Thyroid gland (tissue), 4 donors: ENCODE results near the gene PTPRT.

ENCODE experiments used
- CTCF ChIP-seq, 6 experiments: fragments of 200-600 bp in 3 of 6; fragments of 450-650 bp in 3 of 6; sonication (generic) in 3 of 6; IDR thresholded peaks; one replicate each; pipeline ENCODE4 v1.5.1; 2016 to 2019; ENCODE audit warnings: antibody characterized with exemption in 6 of 6, mild to moderate bottlenecking in 2 of 6, inconsistent platforms in 1 of 6, moderate library complexity in 1 of 6
- POLR2A ChIP-seq, 2 donors: fragments of 450-650 bp; IDR thresholded peaks; one replicate each; pipeline ENCODE4 v1.6.1; 2017; ENCODE audit warnings: antibody characterized with exemption in 2 of 2, mild to moderate bottlenecking in 2 of 2, moderate library complexity in 1 of 2

GRCh38 chr20:42996141-42996540 lies 193.6 kb downstream of the PTPRT start:
- no peak for TF ChIP-seq CTCF (IDR thresholded peaks at IDR 0.05)
- TF ChIP-seq POLR2A (IDR thresholded peaks at IDR 0.05), result no peak
